ENCODE measurements around the gene PFN1.

PFN1 gene

GRCh38 chr17:4950746-4951204 lies 2.4 kb upstream of the PFN1 start, which contains the start of gene ENO3:
TSS of gene ENO3 (plus strand) at chr17:4951119. CDS start at chr17:4951830, 711 bp downstream.
- peak; percentile 3; the same call in 1 of the 2 replicates for TF ChIP-seq ZBTB7A (IDR thresholded peaks at IDR 0.05; ENCODE audit: low read depth)
- no peak for TF ChIP-seq MAX (IDR thresholded peaks at IDR 0.05)
- peak; percentile 17; the same call in 1 of the 2 replicates for TF ChIP-seq NFIC (IDR thresholded peaks at IDR 0.05)

GRCh38 chr17:4950075-4950745 lies 1.9 kb upstream of the PFN1 start:
- TF ChIP-seq MAX (IDR thresholded peaks at IDR 0.05) = no peak
- peak; percentile 29; the same call in 1 of the 2 replicates for TF ChIP-seq TCF12 (IDR thresholded peaks at IDR 0.05; ENCODE audit: low read depth)
- TF ChIP-seq CREB1 (IDR thresholded peaks at IDR 0.05; ENCODE audit: low read depth) = no peak
- no peak for TF ChIP-seq RAD21 (IDR thresholded peaks at IDR 0.05; ENCODE audit: low read depth)
- no peak; the same call in 1 of the 2 replicates for TF ChIP-seq NFIC (IDR thresholded peaks at IDR 0.05)
- TF ChIP-seq TEAD4 (IDR thresholded peaks at IDR 0.05) = no peak
- TF ChIP-seq CEBPB (IDR thresholded peaks at IDR 0.05) = no peak
- peak; percentile 73 for TF ChIP-seq ZBTB7A (IDR thresholded peaks at IDR 0.05; ENCODE audit: low read depth)
- no peak for TF ChIP-seq YY1 (IDR thresholded peaks at IDR 0.05; ENCODE audit: low read depth)
- TF ChIP-seq EP300 (IDR thresholded peaks at IDR 0.05; ENCODE audit: borderline replicate concordance) = no peak
- TF ChIP-seq EGR1 (IDR thresholded peaks at IDR 0.05) = no peak
- TF ChIP-seq TAF1 (IDR thresholded peaks at IDR 0.05; ENCODE audit: low read depth) = peak; percentile 56
- no peak for TF ChIP-seq REST (IDR thresholded peaks at IDR 0.05; ENCODE audit: low read depth)
- TF ChIP-seq FOXM1 (IDR thresholded peaks at IDR 0.05; ENCODE audit: borderline replicate concordance, low read depth) = no peak

GRCh38 chr17:4949321-4950074 lies 1.2 kb upstream of the PFN1 start:
- TF ChIP-seq REST (IDR thresholded peaks at IDR 0.05; ENCODE audit: low read depth) (no peak), MAX (IDR thresholded peaks at IDR 0.05) (peak; percentile 95), ZBTB7A (IDR thresholded peaks at IDR 0.05; ENCODE audit: low read depth) (peak; percentile 83), EP300 (IDR thresholded peaks at IDR 0.05; ENCODE audit: borderline replicate concordance) (peak; percentile 18; the same call in 1 of the 2 replicates), EGR1 (IDR thresholded peaks at IDR 0.05) (no peak), YY1 (IDR thresholded peaks at IDR 0.05; ENCODE audit: low read depth) (0 out of 2 replicates have a peak, but pooled peaks have one; percentile 16), TAF1 (IDR thresholded peaks at IDR 0.05; ENCODE audit: low read depth) (peak; percentile 40; the same call in 1 of the 2 replicates)

- TF ChIP-seq TAF1 (IDR thresholded peaks at IDR 0.05; ENCODE audit: low read depth) (no peak), EGR1 (IDR thresholded peaks at IDR 0.05) (peak; percentile 13; the same call in 1 of the 2 replicates), CEBPB (IDR thresholded peaks at IDR 0.05) (no peak), MAX (IDR thresholded peaks at IDR 0.05) (no peak; the same call in 1 of the 2 replicates), NFIC (IDR thresholded peaks at IDR 0.05) (no peak), REST (IDR thresholded peaks at IDR 0.05; ENCODE audit: low read depth) (no peak), EP300 (IDR thresholded peaks at IDR 0.05; ENCODE audit: borderline replicate concordance) (no peak), TEAD4 (IDR thresholded peaks at IDR 0.05) (no peak), USF1 (IDR thresholded peaks at IDR 0.05) (no peak), ZBTB7A (IDR thresholded peaks at IDR 0.05; ENCODE audit: low read depth) (no peak), TCF12 (IDR thresholded peaks at IDR 0.05; ENCODE audit: low read depth) (no peak), YY1 (IDR thresholded peaks at IDR 0.05; ENCODE audit: low read depth) (peak; percentile 14; the same call in 1 of the 2 replicates), FOXM1 (IDR thresholded peaks at IDR 0.05; ENCODE audit: borderline replicate concordance, low read depth) (no peak)
These were observed 596 bp upstream of the PFN1 start for GRCh38 chr17:4948931-4949320.

All from Ishikawa (cell line).